Measurements from ENCODE around the gene CFAP46.

- TF ChIP-seq POU6F1 (CRISPR knock-in tag; IDR thresholded peaks at IDR 0.05; ENCODE audit: borderline replicate concordance, low read depth) (no peak), RARB (CRISPR knock-in tag; IDR thresholded peaks at IDR 0.05) (no peak), CSRNP3 (CRISPR knock-in tag; IDR thresholded peaks at IDR 0.05) (no peak), ZC3H10 (CRISPR knock-in tag; IDR thresholded peaks at IDR 0.05) (no peak), ZFP30 (CRISPR knock-in tag; IDR thresholded peaks at IDR 0.05) (no peak), ZNF8 (CRISPR knock-in tag; IDR thresholded peaks at IDR 0.05) (no peak), ZFP3 (CRISPR knock-in tag; IDR thresholded peaks at IDR 0.05) (no peak), ARNTL (CRISPR knock-in tag; IDR thresholded peaks at IDR 0.05; ENCODE audit: borderline replicate concordance, low read depth) (no peak), PPARA (CRISPR knock-in tag; IDR thresholded peaks at IDR 0.05; ENCODE audit: borderline replicate concordance) (no peak), CSDC2 (CRISPR knock-in tag; IDR thresholded peaks at IDR 0.05) (no peak)
Measured at GRCh38 chr10:132875435-132875834, 66.9 kb downstream of the CFAP46 start.

Measured in SK-N-SH treated with all-trans-retinoic acid at 6 μM for 48 hours (cell line).